Stimulated activated CD4-positive, alpha-beta T cell treated with anti-CD3 and anti-CD28 coated beads, Interleukin-1b, Interleukin-23, amount 100 ng/mL, for 24 hours (primary cell): ENCODE measurements around the gene NANS.
"Not testable (repeated sequence)": the region's sequence is repeated elsewhere in the genome, so short reads cannot be mapped to it uniquely, and the experiment has no call there.

Experiments used
- DNase-seq, 4 experiments: peaks; one replicate each; pipeline ENCODE4 v3.0.0-alpha.2; 2020; ENCODE audit warnings: low read depth in 4 of 4, low spot score in 1 of 4

The NANS gene

GRCh38 chr9:98056269-98057137, at the start of gene NANS:
Gene NANS, plus strand, starts transcription at chr9:98056732. Its CDS starts 77 bp downstream, at chr9:98056809.
- DNase-seq = peak; percentile 80 to 93 (median 86)

GRCh38 chr9:98007251-98007928, 49.1 kb upstream of the NANS start:
- DNase-seq = no peak

GRCh38 chr9:98008764-98009163, 47.8 kb upstream of the NANS start:
- DNase-seq = no peak

GRCh38 chr9:98009437-98009836, 47.1 kb upstream of the NANS start:
- no peak for DNase-seq

GRCh38 chr9:98009936-98010335, 46.6 kb upstream of the NANS start:
- DNase-seq = no peak

- no peak for DNase-seq
Measured at GRCh38 chr9:98010445-98010844, 46.1 kb upstream of the NANS start.

- no peak for DNase-seq
Measured at GRCh38 chr9:98011122-98011521, 45.4 kb upstream of the NANS start.

GRCh38 chr9:98016137-98016680, 40.3 kb upstream of the NANS start:
- no peak for DNase-seq

- DNase-seq = no peak
Measured at GRCh38 chr9:98017306-98017705, 39.2 kb upstream of the NANS start.

GRCh38 chr9:98018347-98018746, 38.2 kb upstream of the NANS start:
- DNase-seq = no peak

GRCh38 chr9:98019098-98019497, 37.4 kb upstream of the NANS start:
- DNase-seq = no peak

GRCh38 chr9:98019869-98020268, 36.7 kb upstream of the NANS start:
- DNase-seq = not testable (repeated sequence)

GRCh38 chr9:98020476-98021145, 35.9 kb upstream of the NANS start:
- no peak for DNase-seq

GRCh38 chr9:98021306-98022040, 35.1 kb upstream of the NANS start:
- no peak for DNase-seq

- DNase-seq = no peak
Measured at GRCh38 chr9:98022447-98022846, 34.1 kb upstream of the NANS start.

- DNase-seq = no peak
Measured at GRCh38 chr9:98024702-98025101, 31.8 kb upstream of the NANS start.

GRCh38 chr9:98031169-98031568, 25.4 kb upstream of the NANS start:
- no peak for DNase-seq

- no peak for DNase-seq
Measured at GRCh38 chr9:98031935-98032334, 24.6 kb upstream of the NANS start.

GRCh38 chr9:98034593-98035546, 21.7 kb upstream of the NANS start:
- peak; percentile 84 to 94 (median 88) for DNase-seq

GRCh38 chr9:98037357-98037756, 19.2 kb upstream of the NANS start:
- no peak for DNase-seq
